Tibial nerve (tissue), 4 donors: Measurements from ENCODE around the gene THSD7B. TPM values are rescaled to one million over a fixed set of nuclear protein-coding genes. Genes with fewer than 3 reads are reported as not detected.

Source experiments
- DNase-seq, 2 donors: peaks; one replicate each; pipeline ENCODE4 v3.0.0-alpha.2; 2019; ENCODE audit warnings: low spot score in 2 of 2
- H3K27ac ChIP-seq, 4 donors: fragments of 200-600 bp; sonication (generic) in 3 of 4; one replicate each; pipeline ENCODE4 v1.5.1; 2017 to 2019; ENCODE audit warnings: mild to moderate bottlenecking in 1 of 4
- H3K27me3 ChIP-seq, 2 donors: fragments of 200-600 bp; sonication (generic) in 1 of 2; one replicate each; pipeline versions ENCODE4 v1.5.1 to v1.6.0; 2017 to 2019
- H3K36me3 ChIP-seq, 3 donors: fragments of 200-600 bp; sonication (generic); one replicate each; pipeline ENCODE4 v1.5.1; 2018 to 2019
- H3K4me1 ChIP-seq, 4 donors: fragments of 200-600 bp; sonication (generic) in 3 of 4; one replicate each; pipeline ENCODE4 v1.5.1; 2017 to 2019
- H3K4me3 ChIP-seq, 4 donors: fragments of 200-600 bp; sonication (generic) in 3 of 4; one replicate each; pipeline ENCODE4 v1.5.1; 2017 to 2019; ENCODE audit warnings: mild to moderate bottlenecking in 1 of 4, moderate library complexity in 1 of 4
- H3K9me3 ChIP-seq, 4 donors: fragments of 200-600 bp; sonication (generic) in 3 of 4; one replicate each; pipeline ENCODE4 v1.5.1; 2017 to 2019
- CTCF ChIP-seq, 5 experiments: fragments of 200-600 bp in 3 of 5; fragments of 450-650 bp in 2 of 5; sonication (generic) in 3 of 5; IDR thresholded peaks; one replicate each; pipeline ENCODE4 v1.5.1; 2016 to 2019; ENCODE audit warnings: antibody characterized with exemption in 5 of 5, mild to moderate bottlenecking in 3 of 5, moderate library complexity in 2 of 5
- EP300 ChIP-seq, 2 donors: sonication (generic); formaldehyde crosslinking; IDR thresholded peaks; one replicate each; pipeline ENCODE4 v1.6.1; 2017; ENCODE audit warnings: antibody characterized with exemption in 2 of 2, mild to moderate bottlenecking in 1 of 2
- POLR2A ChIP-seq, 2 donors: fragments of 450-650 bp; IDR thresholded peaks; one replicate each; pipeline ENCODE4 v1.6.1; 2017; ENCODE audit warnings: antibody characterized with exemption in 2 of 2, mild to moderate bottlenecking in 2 of 2, moderate library complexity in 2 of 2
- WGBS, 2 donors: methylation state at CpG; one replicate each; pipeline ENCODE4 v1.1.5; 2018; 5-methylcytosine and 5-hydroxymethylcytosine counted together
- total RNA-seq, 4 donors: library from RNA; depleted of rRNA; stranded (reverse); fragments of >200 nt; gene quantifications; one replicate each; pipeline ENCODE4 v1.1.0, GENCODE V29; 2016

Gene THSD7B
- total RNA-seq, 4 donors from 2014 or later = 1.5 to 13.8 (median 6.7) TPM

- no peak for TF ChIP-seq EP300 (IDR thresholded peaks at IDR 0.05)
- no peak for TF ChIP-seq CTCF (IDR thresholded peaks at IDR 0.05)
- TF ChIP-seq POLR2A (IDR thresholded peaks at IDR 0.05) = no peak
- WGBS, 2 donors = 71% methylated on average over 2 of the region's 2 CpGs
- H3K36me3 ChIP-seq = no peaks in the 10 kb centered on the region
- no peak overlapping the region for H3K4me3 ChIP-seq
- H3K4me1 ChIP-seq = no peaks in the 10 kb centered on the region
- no peaks in the 10 kb centered on the region for H3K9me3 ChIP-seq
- H3K27me3 ChIP-seq = no peaks in the 10 kb centered on the region
- DNase-seq = no peak
- no peak overlapping the region for H3K27ac ChIP-seq
Observed at GRCh38 chr2:137674991-137675390, 909.6 kb downstream of the THSD7B start.

GRCh38 chr2:137675584-137676327, 910.4 kb downstream of the THSD7B start:
- WGBS, 2 donors = 68 to 77% methylated on average over 4 of the region's 4 CpGs
- Histone ChIP-seq H3K27me3 (no peaks in the 10 kb centered on the region), H3K27ac (no peak overlapping the region), H3K9me3 (no peaks in the 10 kb centered on the region), H3K4me3 (no peak overlapping the region), H3K36me3 (no peaks in the 10 kb centered on the region), H3K4me1 (no peaks in the 10 kb centered on the region)
- no peak for DNase-seq
- TF ChIP-seq EP300 (IDR thresholded peaks at IDR 0.05) (no peak), CTCF (IDR thresholded peaks at IDR 0.05) (no peak), POLR2A (IDR thresholded peaks at IDR 0.05) (no peak)

- Histone ChIP-seq H3K27me3 (no peaks in the 10 kb centered on the region), H3K36me3 (no peaks in the 10 kb centered on the region), H3K9me3 (no peaks in the 10 kb centered on the region), H3K4me1 (no peaks in the 10 kb centered on the region), H3K4me3 (no peak overlapping the region), H3K27ac (no peak overlapping the region)
- WGBS, 2 donors = 61 to 69% methylated on average over 3 of the region's 3 CpGs
- no peak for TF ChIP-seq CTCF (IDR thresholded peaks at IDR 0.05)
- TF ChIP-seq EP300 (IDR thresholded peaks at IDR 0.05) = no peak
- TF ChIP-seq POLR2A (IDR thresholded peaks at IDR 0.05) = no peak
- no peak for DNase-seq
Observed at GRCh38 chr2:137676346-137676745, 911.0 kb downstream of the THSD7B start.

GRCh38 chr2:137677466-137677865, 912.1 kb downstream of the THSD7B start:
- Histone ChIP-seq H3K4me3 (no peak overlapping the region), H3K4me1 (no peaks in the 10 kb centered on the region), H3K27ac (no peak overlapping the region), H3K9me3 (no peaks in the 10 kb centered on the region), H3K36me3 (no peaks in the 10 kb centered on the region), H3K27me3 (no peaks in the 10 kb centered on the region)
- TF ChIP-seq CTCF (IDR thresholded peaks at IDR 0.05) (no peak), POLR2A (IDR thresholded peaks at IDR 0.05) (no peak), EP300 (IDR thresholded peaks at IDR 0.05) (no peak)
- 65 to 77% methylated on average over 1 of the region's 1 CpG for WGBS, 2 donors
- no peak for DNase-seq

- H3K4me1 ChIP-seq = no peaks in the 10 kb centered on the region
- no peak overlapping the region for H3K4me3 ChIP-seq
- no peak for DNase-seq
- no peaks in the 10 kb centered on the region for H3K27me3 ChIP-seq
- whole genome bisulfite sequencing, 2 donors = 30 to 40% methylated on average over 1 of the region's 1 CpG
- H3K27ac ChIP-seq = no peak overlapping the region
- H3K9me3 ChIP-seq = no peaks in the 10 kb centered on the region
- no peaks in the 10 kb centered on the region for H3K36me3 ChIP-seq
- no peak for TF ChIP-seq POLR2A (IDR thresholded peaks at IDR 0.05)
- no peak for TF ChIP-seq EP300 (IDR thresholded peaks at IDR 0.05)
- TF ChIP-seq CTCF (IDR thresholded peaks at IDR 0.05) = no peak
Observed at GRCh38 chr2:137689549-137689948, 924.2 kb downstream of the THSD7B start.
